ENCODE measurements around the gene ZNF445. TPM values are rescaled to one million over a fixed set of nuclear protein-coding genes. Genes with fewer than 3 reads are reported as not detected.

Gene ZNF445
- total and polyA plus RNA-seq, 9 of the 15 experiments (the other 6 are each of a cell fraction or from before 2014, with no cell fraction given), result 1.2 to 26.9 (median 10.6) TPM

DNA sequence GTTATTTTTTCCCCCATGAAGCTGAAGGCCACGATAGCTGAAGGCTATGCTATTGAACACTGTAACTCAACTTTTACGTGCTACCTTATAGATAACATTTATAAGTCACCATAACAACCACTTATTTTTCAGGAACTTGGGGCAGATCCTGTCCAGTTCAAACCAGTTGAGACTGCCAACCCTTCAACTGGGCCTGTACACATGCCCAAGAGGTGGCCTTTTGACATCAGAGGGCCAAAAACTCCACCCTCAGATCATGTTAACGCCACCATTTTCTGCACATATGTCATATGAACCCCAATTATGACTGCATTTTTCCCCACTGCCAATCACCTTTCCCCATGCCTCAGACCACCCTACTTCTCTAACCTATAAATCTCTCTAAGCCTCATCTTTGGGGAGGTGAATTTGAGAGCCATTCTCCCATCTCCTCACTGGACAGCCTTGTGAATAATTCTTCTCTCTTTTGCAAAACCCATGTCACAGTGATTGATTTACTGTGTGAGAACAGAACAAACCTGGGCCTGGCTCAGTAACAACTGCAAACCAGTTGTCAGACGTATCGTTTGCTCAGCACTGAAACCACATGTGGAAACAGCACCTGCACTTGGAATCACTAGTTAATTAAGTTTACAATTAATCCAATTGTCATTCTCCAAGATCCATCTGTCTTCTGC is 42.5 kb downstream of the ZNF445 start:
- Histone ChIP-seq H3K9ac (ENCODE audit: insufficient read depth in 1 of 2, low read depth in 2 of 2, low read length in 2 of 2) (no peak overlapping the region), H3K4me2 (ENCODE audit: insufficient read depth, low read length) (no peak overlapping the region), H3K9me3 (replicated peaks; ENCODE audit: control insufficient read depth, insufficient read depth, low read depth, low read length) (no peaks in the 10 kb centered on the region), H2AFZ (ENCODE audit: low read depth, low read length) (no peak overlapping the region), H3K4me3 (no peak overlapping the region), H3K36me3 (ENCODE audit: control insufficient read depth, insufficient read depth, low read length) (peaks cover 22% of the 10 kb centered on the region), H4K20me1 (replicated peaks; ENCODE audit: control insufficient read depth, insufficient read depth, low read length) (no peaks in the 10 kb centered on the region), H3K4me1 (replicated peaks in 1 of 2; ENCODE audit: control insufficient read depth in 2 of 2, insufficient read depth in 2 of 2, low read length in 2 of 2) (peaks cover 10 to 34% of the 10 kb centered on the region in 2 experiments; a peak in 4 of 5 replicates), H3K27ac (ENCODE audit: extremely low read depth, low read depth, low read length) (no peak overlapping the region), H3K79me2 (ENCODE audit: control insufficient read depth, insufficient read depth, low read length) (peaks cover 51% of the 10 kb centered on the region), H3K27me3 (ENCODE audit: control insufficient read depth in 2 of 2, insufficient read depth in 2 of 2, low read length in 2 of 2) (no peaks in the 10 kb centered on the region), H3K9me1 (ENCODE audit: control insufficient read depth, insufficient read depth, low read length) (no peaks in the 10 kb centered on the region)
- in situ Hi-C loops (cut with MboI), result no loop called here
- intact Hi-C loops (cut with micrococcal nuclease), result no loop called here
- DNase-seq (ENCODE audit: extremely low read depth in 1 of 4, low spot score in 3 of 4), result no peak
- ChIA-PET CTCF (ENCODE audit: low intra/inter-chr PET ratio) (no interaction called here), POLR2A (interaction anchor here (0.5 to 1.7 kb wide), 7 partner anchors 9 to 1648 kb away, joined by 3 to 10 read pairs (median 3); no protein-coding TSS in a partner anchor)
- 73% methylated on average over 5 of the region's 5 CpGs for WGBS (ENCODE audit: insufficient coverage, low coverage, missing lambda C conversion rate)
- no peak for FAIRE-seq
- ATAC-seq, result no peak
- no TSS peak for BruUV-seq (replicated peaks)
- TF ChIP-seq POLR2AphosphoS5 (IDR thresholded peaks at IDR 0.05; ENCODE audit: control insufficient read depth, insufficient read depth, low read depth, low read length) (0 out of 2 replicates have a peak, but pooled peaks have one; percentile 16), PKNOX1 (IDR thresholded peaks at IDR 0.05) (peak; percentile 80), ZFX (CRISPR knock-in tag; IDR thresholded peaks at IDR 0.05) (peak; percentile 46; the same call in 1 of the 2 replicates), TRIM24 (IDR thresholded peaks at IDR 0.05) (0 out of 4 replicates have a peak, but pooled peaks of 1 of the 2 experiments have one; percentile 9), POLR2A (conservative IDR thresholded peaks at IDR 0.05) (peak; percentile 47; the same call in 1 of the 2 replicates)
- TF ChIP-seq, protein P1, sequence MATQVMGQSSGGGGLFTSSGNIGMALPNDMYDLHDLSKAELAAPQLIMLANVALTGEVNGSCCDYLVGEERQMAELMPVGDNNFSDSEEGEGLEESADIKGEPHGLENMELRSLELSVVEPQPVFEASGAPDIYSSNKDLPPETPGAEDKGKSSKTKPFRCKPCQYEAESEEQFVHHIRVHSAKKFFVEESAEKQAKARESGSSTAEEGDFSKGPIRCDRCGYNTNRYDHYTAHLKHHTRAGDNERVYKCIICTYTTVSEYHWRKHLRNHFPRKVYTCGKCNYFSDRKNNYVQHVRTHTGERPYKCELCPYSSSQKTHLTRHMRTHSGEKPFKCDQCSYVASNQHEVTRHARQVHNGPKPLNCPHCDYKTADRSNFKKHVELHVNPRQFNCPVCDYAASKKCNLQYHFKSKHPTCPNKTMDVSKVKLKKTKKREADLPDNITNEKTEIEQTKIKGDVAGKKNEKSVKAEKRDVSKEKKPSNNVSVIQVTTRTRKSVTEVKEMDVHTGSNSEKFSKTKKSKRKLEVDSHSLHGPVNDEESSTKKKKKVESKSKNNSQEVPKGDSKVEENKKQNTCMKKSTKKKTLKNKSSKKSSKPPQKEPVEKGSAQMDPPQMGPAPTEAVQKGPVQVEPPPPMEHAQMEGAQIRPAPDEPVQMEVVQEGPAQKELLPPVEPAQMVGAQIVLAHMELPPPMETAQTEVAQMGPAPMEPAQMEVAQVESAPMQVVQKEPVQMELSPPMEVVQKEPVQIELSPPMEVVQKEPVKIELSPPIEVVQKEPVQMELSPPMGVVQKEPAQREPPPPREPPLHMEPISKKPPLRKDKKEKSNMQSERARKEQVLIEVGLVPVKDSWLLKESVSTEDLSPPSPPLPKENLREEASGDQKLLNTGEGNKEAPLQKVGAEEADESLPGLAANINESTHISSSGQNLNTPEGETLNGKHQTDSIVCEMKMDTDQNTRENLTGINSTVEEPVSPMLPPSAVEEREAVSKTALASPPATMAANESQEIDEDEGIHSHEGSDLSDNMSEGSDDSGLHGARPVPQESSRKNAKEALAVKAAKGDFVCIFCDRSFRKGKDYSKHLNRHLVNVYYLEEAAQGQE (IDR thresholded peaks at IDR 0.05; ENCODE audit: borderline replicate concordance), result peak; percentile 92
- TF ChIP-seq, protein P1 (CRISPR knock-in tag; IDR thresholded peaks at IDR 0.05; ENCODE audit: low read depth), result no peak

All from K562 (cell line).